T-helper 1 cell treated with Interleukin-12 subunit alpha and Interleukin-12 subunit beta and Interleukin-4 antibody, amounts not matched to agents 30 μg/mL and 1 μg/mL, for 36 hours (primary cell): ENCODE measurements around the gene SHOC2.

Source experiments
- H3K27ac Mint-ChIP-seq: one replicate; pipeline ENCODE4 v1.8.0; 2021; ENCODE audit warnings: mild to moderate bottlenecking, mixed read lengths
- H3K27me3 Mint-ChIP-seq: one replicate; pipeline ENCODE4 v1.8.0; 2021; ENCODE audit warnings: low read depth, mixed read lengths
- H3K36me3 Mint-ChIP-seq: one replicate; pipeline ENCODE4 v1.8.0; 2021; ENCODE audit warnings: low read depth, mixed read lengths
- H3K4me1 Mint-ChIP-seq: one replicate; pipeline ENCODE4 v1.8.0; 2021; ENCODE audit warnings: low read depth, mixed read lengths
- H3K4me3 Mint-ChIP-seq: one replicate; pipeline ENCODE4 v1.8.0; 2021; ENCODE audit warnings: mild to moderate bottlenecking, moderate library complexity, mixed read lengths
- H3K9me3 Mint-ChIP-seq: one replicate; pipeline ENCODE4 v1.8.0; 2021; ENCODE audit warnings: mixed read lengths

The SHOC2 gene

DNA sequence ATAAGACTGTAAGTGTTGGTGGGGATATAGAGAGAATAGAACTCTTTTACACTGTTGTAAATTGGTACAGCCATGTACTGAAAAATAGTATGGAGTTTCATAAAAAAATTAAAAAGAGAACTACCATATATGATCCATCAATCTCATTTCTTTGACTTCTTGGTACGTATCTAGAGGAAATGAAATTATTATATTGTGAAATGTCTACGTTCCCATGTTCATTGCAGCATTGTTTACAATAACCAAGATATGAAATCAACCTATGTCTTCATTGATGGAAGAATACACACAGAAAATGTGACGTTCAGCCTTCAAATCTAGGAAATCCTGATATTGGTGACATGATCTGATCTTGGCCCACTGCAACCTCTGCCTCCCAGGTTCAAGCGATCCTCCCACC, 32.0 kb downstream of the SHOC2 start:
- Mint-ChIP-seq H3K27ac (no peak overlapping the region), H3K9me3 (no peaks in the 10 kb centered on the region), H3K27me3 (no peaks in the 10 kb centered on the region), H3K36me3 (peaks cover 29% of the 10 kb centered on the region), H3K4me1 (peaks cover 11% of the 10 kb centered on the region), H3K4me3 (no peak overlapping the region)

DNA sequence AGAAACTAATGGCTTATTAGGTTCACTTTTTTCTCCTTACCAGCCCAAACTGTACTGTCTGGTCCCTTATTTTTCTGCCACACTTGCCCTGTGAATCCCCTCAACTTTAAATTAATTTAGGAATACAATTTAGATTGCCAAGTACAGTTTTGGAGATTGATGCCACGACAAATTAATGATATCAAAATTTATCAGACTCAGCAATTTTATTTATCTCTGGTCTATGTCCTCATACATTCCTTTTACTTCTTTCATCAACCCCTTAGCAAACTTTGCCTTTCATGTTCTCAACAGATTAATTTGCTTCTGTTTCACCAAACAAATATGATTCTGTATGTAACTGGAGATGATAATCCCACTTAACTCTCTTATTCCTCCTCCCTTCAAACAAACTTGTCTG, 38.2 kb downstream of the SHOC2 start:
- H3K27ac Mint-ChIP-seq = no peak overlapping the region
- peaks cover 4% of the 10 kb centered on the region for H3K4me1 Mint-ChIP-seq

DNA sequence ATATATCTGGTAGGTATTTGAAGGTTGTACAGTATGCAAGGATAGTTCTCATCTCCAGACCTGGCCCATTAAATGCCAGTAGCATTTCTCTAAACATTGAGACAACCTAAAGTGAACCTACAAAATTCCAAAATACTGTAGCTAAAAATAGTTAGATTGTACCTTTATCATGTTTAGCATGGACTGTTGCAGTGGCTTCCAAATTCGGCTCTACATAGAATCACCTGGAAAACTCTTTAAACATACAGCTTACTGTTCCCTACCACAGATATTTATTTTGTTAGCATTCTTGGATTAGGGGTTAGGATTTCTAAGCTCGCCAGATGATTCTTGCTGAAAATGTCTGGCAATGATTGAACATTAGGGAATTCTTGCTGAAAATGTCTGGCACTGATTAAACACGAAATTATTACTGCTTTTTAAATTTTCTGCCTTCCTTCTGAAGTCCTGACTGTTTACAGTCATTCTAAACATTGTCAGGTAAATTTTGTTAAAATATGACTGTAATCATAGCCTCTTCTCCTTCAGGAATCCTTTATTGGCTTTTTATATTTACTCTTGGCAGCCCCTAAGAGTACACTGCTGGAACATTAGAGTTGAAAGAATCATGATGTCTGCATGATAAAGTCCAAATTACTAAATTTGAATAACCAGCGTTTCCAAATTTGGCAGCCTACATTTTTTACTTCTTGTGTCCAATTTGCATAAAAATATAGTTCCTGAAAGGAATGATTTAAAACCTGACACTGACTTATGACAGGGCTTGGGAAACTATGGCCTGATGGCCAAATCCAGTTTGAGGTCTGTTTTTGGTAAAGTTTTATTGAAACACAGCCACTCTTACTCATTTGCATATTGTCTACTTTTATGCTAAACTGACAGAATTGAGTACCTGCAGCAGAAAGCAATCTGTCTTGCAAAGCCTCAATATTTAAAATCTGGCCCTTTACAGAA, 40.3 kb downstream of the SHOC2 start:
- no peak overlapping the region for H3K27ac Mint-ChIP-seq
- H3K9me3 Mint-ChIP-seq = no peaks in the 10 kb centered on the region
- H3K4me3 Mint-ChIP-seq = no peak overlapping the region
- H3K4me1 Mint-ChIP-seq = peaks cover 8% of the 10 kb centered on the region
- H3K27me3 Mint-ChIP-seq = no peaks in the 10 kb centered on the region
- peaks cover 15% of the 10 kb centered on the region for H3K36me3 Mint-ChIP-seq

More for the DNA sequence above, 38.2 kb downstream of the SHOC2 start:
- peaks cover 13% of the 10 kb centered on the region for H3K36me3 Mint-ChIP-seq
- no peaks in the 10 kb centered on the region for H3K9me3 Mint-ChIP-seq
- no peaks in the 10 kb centered on the region for H3K27me3 Mint-ChIP-seq
- H3K4me3 Mint-ChIP-seq = no peak overlapping the region

DNA sequence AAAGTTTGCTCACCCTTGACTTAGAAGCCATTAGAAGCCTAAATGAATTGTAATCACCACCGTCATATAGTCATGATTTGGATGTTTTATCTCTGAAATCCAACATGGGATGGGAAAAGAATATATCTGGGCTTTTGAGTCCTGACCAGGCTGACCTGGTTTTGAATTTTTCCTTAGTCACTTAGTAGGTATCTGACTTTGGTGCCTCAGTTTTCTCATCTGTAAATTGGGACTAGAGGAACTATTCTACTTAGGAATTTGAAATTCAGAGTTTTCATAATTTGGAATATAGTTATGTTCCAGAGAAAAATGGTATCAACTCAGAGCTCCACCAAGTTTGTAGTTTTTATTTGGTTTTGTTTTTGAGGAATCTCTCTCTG, 40.9 kb downstream of the SHOC2 start:
- H3K9me3 Mint-ChIP-seq = no peaks in the 10 kb centered on the region
- peaks cover 11% of the 10 kb centered on the region for H3K36me3 Mint-ChIP-seq
- no peak overlapping the region for H3K27ac Mint-ChIP-seq
- no peaks in the 10 kb centered on the region for H3K27me3 Mint-ChIP-seq
- H3K4me3 Mint-ChIP-seq = no peak overlapping the region
- H3K4me1 Mint-ChIP-seq = peaks cover 8% of the 10 kb centered on the region

DNA sequence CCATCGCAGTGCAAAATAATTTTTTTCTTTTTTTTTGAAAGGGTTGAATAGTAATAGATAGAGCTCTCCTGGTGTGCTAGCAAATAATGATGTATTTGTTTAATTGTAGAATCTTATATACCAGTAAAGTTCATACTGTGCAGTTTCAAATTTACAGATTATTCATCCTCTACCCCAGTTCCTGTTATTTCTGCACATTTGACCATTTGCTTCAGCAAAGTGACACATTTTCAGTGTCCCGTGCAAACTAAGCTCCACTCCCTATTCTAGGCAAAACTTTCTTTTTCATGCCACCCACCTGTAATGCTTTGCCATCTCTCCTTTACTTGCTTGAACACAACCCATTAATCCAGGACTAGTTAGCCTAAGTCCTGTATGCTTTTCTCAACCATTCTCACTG, 43.0 kb downstream of the SHOC2 start:
- peaks cover 8% of the 10 kb centered on the region for H3K4me1 Mint-ChIP-seq
- H3K27me3 Mint-ChIP-seq = no peaks in the 10 kb centered on the region

DNA sequence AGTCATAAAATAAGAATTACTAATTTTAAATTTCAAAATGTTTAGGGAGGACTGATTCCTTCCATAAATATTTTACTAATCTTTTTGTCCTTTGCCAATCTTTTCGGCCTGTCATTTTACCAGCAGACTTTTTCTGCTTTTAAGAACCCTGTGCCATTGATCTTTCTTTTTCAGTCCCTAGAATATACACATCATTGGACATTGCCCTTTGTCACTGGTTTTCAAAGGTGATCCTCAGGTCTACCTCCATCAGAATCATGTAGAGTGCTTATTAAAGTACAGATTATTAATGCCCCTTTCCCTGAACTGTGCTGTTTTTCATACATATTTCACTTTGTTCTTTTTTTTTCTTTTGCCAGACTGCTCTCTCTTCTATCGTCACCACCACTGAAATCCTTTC, 43.8 kb downstream of the SHOC2 start:
- no peaks in the 10 kb centered on the region for H3K27me3 Mint-ChIP-seq
- no peak overlapping the region for H3K4me3 Mint-ChIP-seq
- no peaks in the 10 kb centered on the region for H3K9me3 Mint-ChIP-seq
- peaks cover 11% of the 10 kb centered on the region for H3K36me3 Mint-ChIP-seq
- H3K27ac Mint-ChIP-seq = no peak overlapping the region
- peaks cover 8% of the 10 kb centered on the region for H3K4me1 Mint-ChIP-seq

More for the DNA sequence above, 43.0 kb downstream of the SHOC2 start:
- peaks cover 11% of the 10 kb centered on the region for H3K36me3 Mint-ChIP-seq
- H3K27ac Mint-ChIP-seq = no peak overlapping the region
- H3K4me3 Mint-ChIP-seq = no peak overlapping the region
- no peaks in the 10 kb centered on the region for H3K9me3 Mint-ChIP-seq

DNA sequence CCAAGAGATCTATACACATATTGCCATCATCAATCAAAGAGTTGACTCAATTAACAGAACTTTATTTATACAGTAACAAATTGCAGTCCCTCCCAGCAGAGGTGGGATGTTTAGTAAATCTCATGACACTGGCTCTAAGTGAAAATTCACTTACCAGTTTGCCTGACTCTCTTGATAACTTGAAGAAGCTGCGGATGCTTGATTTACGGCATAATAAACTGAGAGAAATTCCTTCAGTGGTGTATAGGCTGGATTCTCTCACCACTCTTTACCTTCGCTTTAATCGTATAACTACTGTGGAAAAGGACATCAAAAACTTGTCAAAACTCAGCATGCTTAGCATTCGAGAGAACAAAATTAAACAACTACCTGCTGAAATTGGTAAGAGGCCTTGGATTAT, 45.3 kb downstream of the SHOC2 start:
- Mint-ChIP-seq H3K4me3 (no peak overlapping the region), H3K36me3 (peaks cover 10% of the 10 kb centered on the region), H3K27ac (no peak overlapping the region), H3K9me3 (no peaks in the 10 kb centered on the region), H3K27me3 (no peaks in the 10 kb centered on the region), H3K4me1 (peaks cover 10% of the 10 kb centered on the region)

DNA sequence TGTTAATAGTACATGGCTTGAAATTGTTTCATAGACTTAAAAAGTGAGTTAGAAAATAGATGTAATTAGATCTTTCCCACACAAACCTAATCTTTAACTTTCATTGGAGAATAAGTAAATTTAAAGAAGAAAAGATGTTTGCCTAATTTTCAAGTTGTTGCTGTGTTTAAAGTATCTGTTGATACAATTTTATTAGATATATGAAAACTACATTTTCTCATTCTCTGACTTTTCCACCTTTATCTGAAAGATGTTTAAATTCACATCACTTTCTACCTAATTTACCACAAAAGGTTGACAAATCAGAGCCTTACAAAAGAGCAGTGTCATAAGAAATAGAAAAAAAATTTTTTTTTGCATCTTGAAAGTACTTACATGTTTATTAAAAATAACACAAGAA, 45.8 kb downstream of the SHOC2 start:
- Mint-ChIP-seq H3K9me3 (no peaks in the 10 kb centered on the region), H3K4me1 (peaks cover 13% of the 10 kb centered on the region), H3K27ac (no peak overlapping the region), H3K27me3 (no peaks in the 10 kb centered on the region), H3K4me3 (no peak overlapping the region), H3K36me3 (peaks cover 10% of the 10 kb centered on the region)

DNA sequence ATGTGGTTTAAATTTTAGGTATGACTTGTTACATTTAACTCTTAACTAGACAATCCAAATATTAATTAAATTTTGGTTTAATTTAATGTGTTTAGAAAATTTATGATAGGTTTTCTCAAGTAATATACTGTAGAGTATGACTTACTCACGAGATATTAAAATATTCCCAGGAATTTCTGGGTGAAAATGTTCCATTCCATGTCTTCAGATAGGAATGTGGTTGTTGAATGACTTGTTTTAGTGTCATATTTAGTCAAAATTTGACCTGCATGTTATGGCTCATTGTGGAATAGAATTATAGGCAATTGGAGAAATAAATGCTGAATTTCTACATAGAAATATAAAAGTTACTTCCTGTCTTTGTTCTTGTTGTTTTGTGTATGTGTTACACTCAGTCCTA, 46.7 kb downstream of the SHOC2 start:
- Mint-ChIP-seq H3K9me3 (no peaks in the 10 kb centered on the region), H3K27ac (no peak overlapping the region), H3K36me3 (peaks cover 12% of the 10 kb centered on the region)

DNA sequence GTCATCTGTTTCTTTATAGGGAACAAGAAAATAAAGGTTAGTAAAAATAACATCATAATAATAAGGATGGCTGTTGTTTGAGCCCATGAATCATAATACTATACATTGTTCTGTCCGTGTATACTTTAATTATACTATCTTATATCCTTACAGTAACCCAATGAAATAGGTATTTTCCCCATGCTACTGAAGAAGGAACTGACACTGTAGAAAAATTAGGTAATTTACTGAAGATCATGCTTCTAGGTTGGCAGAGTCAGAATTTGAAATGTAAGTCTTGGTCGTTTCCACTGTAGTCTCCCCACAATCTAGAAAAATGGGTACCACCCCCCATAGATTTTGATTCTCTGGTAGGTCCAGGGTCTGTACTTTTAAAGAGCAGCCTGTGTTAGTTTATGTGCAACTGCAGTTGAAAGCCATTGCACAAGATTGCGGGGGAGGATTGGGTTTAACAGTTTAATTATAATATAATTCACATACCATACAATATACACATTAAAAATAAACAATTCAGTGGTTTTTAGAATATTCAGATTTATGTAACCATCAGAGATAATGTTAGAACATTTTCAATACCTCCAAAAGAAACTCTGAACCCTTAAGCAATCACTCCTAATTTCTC, 47.7 kb downstream of the SHOC2 start:
- peaks cover 16% of the 10 kb centered on the region for H3K4me1 Mint-ChIP-seq
- no peaks in the 10 kb centered on the region for H3K9me3 Mint-ChIP-seq
- no peaks in the 10 kb centered on the region for H3K27me3 Mint-ChIP-seq
- no peak overlapping the region for H3K4me3 Mint-ChIP-seq
- peaks cover 12% of the 10 kb centered on the region for H3K36me3 Mint-ChIP-seq
- no peak overlapping the region for H3K27ac Mint-ChIP-seq

More for the DNA sequence above, 46.7 kb downstream of the SHOC2 start:
- H3K27me3 Mint-ChIP-seq = no peaks in the 10 kb centered on the region
- no peak overlapping the region for H3K4me3 Mint-ChIP-seq
- peaks cover 16% of the 10 kb centered on the region for H3K4me1 Mint-ChIP-seq

DNA sequence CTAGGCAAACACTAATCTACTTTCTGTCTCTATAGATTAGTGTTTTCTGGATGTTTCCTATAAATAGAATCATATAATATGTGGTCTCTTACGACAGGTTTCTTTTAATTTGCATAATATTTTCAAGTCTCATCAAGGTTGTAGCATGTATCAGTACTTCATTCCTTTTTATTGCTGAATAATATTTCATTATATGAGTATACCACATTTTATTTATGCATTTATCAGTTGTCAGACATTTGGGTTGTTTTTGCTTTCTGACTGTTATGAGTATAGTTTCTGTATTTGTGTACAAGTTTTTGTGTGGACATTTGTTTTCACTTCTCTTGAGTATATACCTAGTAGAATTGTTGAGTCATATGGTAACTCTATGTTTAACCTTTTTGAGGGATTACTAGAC, 48.2 kb downstream of the SHOC2 start:
- H3K27me3 Mint-ChIP-seq = no peaks in the 10 kb centered on the region
- peaks cover 12% of the 10 kb centered on the region for H3K4me1 Mint-ChIP-seq
- no peak overlapping the region for H3K4me3 Mint-ChIP-seq
- H3K27ac Mint-ChIP-seq = no peak overlapping the region
- H3K36me3 Mint-ChIP-seq = peaks cover 10% of the 10 kb centered on the region
- H3K9me3 Mint-ChIP-seq = no peaks in the 10 kb centered on the region

DNA sequence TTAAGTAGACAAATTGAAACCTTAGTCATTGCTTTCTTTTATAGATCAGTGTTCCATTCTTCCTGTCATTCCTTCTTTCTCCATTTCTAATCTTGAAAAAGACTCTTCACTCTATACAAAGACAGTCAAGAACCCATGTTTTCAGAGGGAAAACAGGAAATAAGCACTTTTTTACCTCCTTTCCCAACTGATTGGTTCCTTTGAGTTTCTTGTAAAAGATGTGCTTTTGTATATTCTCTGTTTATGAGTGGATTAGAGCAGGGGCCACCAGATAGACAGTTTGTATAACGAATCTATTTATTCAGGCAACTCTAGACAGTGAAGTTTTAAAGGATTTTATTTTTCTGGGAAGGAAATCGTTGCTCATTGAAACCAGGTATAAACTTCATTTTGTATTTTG, 49.8 kb downstream of the SHOC2 start:
- no peak overlapping the region for H3K27ac Mint-ChIP-seq

DNA sequence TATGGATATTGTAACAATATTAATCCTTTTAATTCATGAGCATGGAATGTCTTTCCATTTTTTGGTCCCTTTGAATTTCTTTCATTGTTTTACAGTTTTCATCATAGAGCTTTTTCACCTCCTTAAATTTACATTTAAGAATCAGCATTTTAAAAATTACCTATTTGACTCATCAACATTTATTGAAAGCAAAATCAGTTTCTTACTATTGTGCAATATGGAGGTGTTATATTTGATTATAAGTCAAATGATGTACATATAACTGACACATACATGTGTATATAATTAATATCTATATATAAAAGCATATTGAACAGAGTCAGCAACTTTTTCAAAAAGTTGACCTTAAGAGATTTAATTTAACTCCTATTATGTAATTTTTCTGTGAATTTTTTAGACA, 52.2 kb downstream of the SHOC2 start:
- Mint-ChIP-seq H3K4me1 (peaks cover 9% of the 10 kb centered on the region), H3K36me3 (peaks cover 4% of the 10 kb centered on the region), H3K27me3 (no peaks in the 10 kb centered on the region), H3K9me3 (no peaks in the 10 kb centered on the region), H3K4me3 (no peak overlapping the region), H3K27ac (no peak overlapping the region)

More for the DNA sequence above, 49.8 kb downstream of the SHOC2 start:
- Mint-ChIP-seq H3K36me3 (peaks cover 5% of the 10 kb centered on the region), H3K4me1 (peaks cover 9% of the 10 kb centered on the region), H3K27me3 (no peaks in the 10 kb centered on the region), H3K4me3 (no peak overlapping the region), H3K9me3 (no peaks in the 10 kb centered on the region)

DNA sequence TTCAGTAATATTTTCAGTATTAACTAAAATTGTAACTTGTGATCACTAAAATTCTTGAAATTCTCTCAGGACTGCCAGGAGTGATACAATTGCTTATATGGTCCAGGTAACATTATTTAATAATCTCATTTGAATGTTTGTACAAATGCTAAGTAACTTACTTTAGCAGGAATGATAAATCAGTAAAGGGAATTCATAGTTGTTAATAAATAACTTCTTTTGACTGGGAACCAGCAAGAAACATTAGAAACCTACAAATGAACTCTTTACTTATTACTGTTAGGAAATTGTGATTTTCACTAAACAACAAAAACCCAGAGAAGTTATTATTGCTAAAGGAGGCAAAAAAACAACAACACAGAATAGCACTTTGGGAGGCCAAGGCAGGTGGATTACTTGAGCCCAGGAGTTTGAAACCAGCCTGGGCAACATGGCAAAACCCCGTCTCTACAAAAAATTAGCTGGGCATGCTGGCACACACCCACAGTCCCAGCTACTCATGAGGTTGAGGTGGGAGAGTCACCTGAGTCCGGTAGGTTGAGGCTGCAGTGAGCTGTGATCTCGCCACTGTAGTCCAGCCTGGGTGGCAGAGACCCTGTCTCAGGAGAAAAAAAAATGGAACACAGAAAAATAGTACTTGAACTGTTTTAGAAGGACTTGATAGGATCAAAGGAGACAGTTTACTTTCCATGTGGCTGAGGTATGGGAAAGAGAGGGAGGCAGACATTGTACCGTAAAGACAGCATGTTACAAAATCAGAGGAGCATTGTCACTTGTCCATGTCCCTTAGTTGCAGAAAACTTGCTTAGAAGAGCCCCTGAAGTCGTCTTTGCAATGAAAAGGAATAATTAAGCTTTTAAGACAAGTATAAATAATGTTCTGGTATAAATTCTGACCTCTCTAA, 53.1 kb downstream of the SHOC2 start:
- Mint-ChIP-seq H3K9me3 (no peaks in the 10 kb centered on the region), H3K4me1 (peaks cover 9% of the 10 kb centered on the region), H3K36me3 (peaks cover 5% of the 10 kb centered on the region), H3K27me3 (no peaks in the 10 kb centered on the region), H3K27ac (no peak overlapping the region), H3K4me3 (no peak overlapping the region)
